HL-60 (cell line): ENCODE results near the gene LRSAM1.
A peak's percentile ranks its signal among the peaks of the same experiment; 100 is the strongest.

Experiments
- DNase-seq, 2 experiments: peaks; one replicate each; pipeline ENCODE4 v3.0.0-alpha.2; 2010 to 2020; ENCODE audit warnings: low read depth in 1 of 2, low spot score in 1 of 2
- H3K27ac ChIP-seq: fragments of 250-450 bp; sonication (Bioruptor Pico); replicated peaks from 2 replicates; pipeline ENCODE4 v1.5.1; 2020; ENCODE audit warnings: mild to moderate bottlenecking, moderate library complexity
- H3K27me3 ChIP-seq: fragments of 250-450 bp; sonication (Bioruptor Pico); 2 replicates; pipeline ENCODE4 v1.5.1; 2021; ENCODE audit warnings: mild to moderate bottlenecking, moderate library complexity; ENCODE audit not compliant: insufficient read depth, poor library complexity, severe bottlenecking
- H3K4me3 ChIP-seq: replicated peaks from 2 replicates; pipeline ENCODE4 v1.5.1; 2011; ENCODE audit warnings: mild to moderate bottlenecking, control low read depth, low read length; ENCODE audit not compliant: insufficient read depth
- CTCF ChIP-seq: IDR thresholded peaks from one replicate; pipeline ENCODE4 v1.5.1; 2011; ENCODE audit warnings: low read length, control low read depth, inconsistent platforms; ENCODE audit not compliant: insufficient read depth
- GABPA ChIP-seq: IDR thresholded peaks from 2 replicates; pipeline ENCODE4 v1.6.1; 2012; ENCODE audit warnings: low read depth
- POLR2AphosphoS5 ChIP-seq: IDR thresholded peaks from 2 replicates; pipeline ENCODE4 v1.6.1; 2012; ENCODE audit warnings: low read depth
- SPI1 ChIP-seq: IDR thresholded peaks from 2 replicates; pipeline ENCODE4 v1.6.1; 2012; ENCODE audit warnings: low read depth, mild to moderate bottlenecking, borderline replicate concordance
- TF ChIP-seq, protein P1 (sequence below): IDR thresholded peaks from 2 replicates; pipeline ENCODE4 v1.6.1; 2012; ENCODE audit warnings: low read depth; ENCODE audit not compliant: insufficient replicate concordance

LRSAM1 gene

DNA sequence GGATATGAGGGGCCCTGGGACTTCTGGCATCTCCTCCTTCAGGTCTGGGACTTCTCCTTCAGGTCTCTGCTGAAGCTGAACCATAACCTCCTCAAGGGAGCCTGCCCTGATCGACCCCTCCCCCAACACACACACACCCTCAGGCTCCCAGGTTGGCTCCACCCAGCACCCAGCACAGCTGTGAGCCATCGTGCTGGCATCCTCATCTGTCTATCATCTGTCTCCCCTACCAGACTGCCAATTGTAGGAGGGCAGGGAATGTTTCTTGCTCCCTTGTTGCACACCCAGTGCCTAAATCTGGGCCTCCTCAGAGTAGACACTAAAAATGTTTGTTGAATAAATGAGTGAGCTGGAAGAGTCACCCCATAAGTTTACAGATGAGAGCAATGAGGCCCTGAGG, 71.4 kb downstream of the LRSAM1 start:
- no peak overlapping the region for H3K4me3 ChIP-seq
- H3K27me3 ChIP-seq, result no peaks in the 10 kb centered on the region
- H3K27ac ChIP-seq, result no peak overlapping the region
- no peak for DNase-seq
- TF ChIP-seq GABPA (no peak), CTCF (no peak)

GRCh38 chr9:127523312-127523851, 72.1 kb downstream of the LRSAM1 start:
- no peaks in the 10 kb centered on the region for H3K27me3 ChIP-seq
- no peak overlapping the region for H3K27ac ChIP-seq
- H3K4me3 ChIP-seq, result no peak overlapping the region
- TF ChIP-seq CTCF, result peak; percentile 41
- no peak for TF ChIP-seq GABPA
- DNase-seq, result peak in 1 of 2 experiments; percentile 20

- DNase-seq, result no peak
- Histone ChIP-seq H3K27me3 (no peaks in the 10 kb centered on the region), H3K4me3 (no peak overlapping the region), H3K27ac (no peak overlapping the region)
- TF ChIP-seq POLR2AphosphoS5, result no peak
Observed at GRCh38 chr9:127524373-127524772, 73.1 kb downstream of the LRSAM1 start.

- no peak for TF ChIP-seq GABPA
- no peak for TF ChIP-seq SPI1
- TF ChIP-seq CTCF, result peak; percentile 70
- TF ChIP-seq POLR2AphosphoS5, result no peak
- TF ChIP-seq, protein P1, sequence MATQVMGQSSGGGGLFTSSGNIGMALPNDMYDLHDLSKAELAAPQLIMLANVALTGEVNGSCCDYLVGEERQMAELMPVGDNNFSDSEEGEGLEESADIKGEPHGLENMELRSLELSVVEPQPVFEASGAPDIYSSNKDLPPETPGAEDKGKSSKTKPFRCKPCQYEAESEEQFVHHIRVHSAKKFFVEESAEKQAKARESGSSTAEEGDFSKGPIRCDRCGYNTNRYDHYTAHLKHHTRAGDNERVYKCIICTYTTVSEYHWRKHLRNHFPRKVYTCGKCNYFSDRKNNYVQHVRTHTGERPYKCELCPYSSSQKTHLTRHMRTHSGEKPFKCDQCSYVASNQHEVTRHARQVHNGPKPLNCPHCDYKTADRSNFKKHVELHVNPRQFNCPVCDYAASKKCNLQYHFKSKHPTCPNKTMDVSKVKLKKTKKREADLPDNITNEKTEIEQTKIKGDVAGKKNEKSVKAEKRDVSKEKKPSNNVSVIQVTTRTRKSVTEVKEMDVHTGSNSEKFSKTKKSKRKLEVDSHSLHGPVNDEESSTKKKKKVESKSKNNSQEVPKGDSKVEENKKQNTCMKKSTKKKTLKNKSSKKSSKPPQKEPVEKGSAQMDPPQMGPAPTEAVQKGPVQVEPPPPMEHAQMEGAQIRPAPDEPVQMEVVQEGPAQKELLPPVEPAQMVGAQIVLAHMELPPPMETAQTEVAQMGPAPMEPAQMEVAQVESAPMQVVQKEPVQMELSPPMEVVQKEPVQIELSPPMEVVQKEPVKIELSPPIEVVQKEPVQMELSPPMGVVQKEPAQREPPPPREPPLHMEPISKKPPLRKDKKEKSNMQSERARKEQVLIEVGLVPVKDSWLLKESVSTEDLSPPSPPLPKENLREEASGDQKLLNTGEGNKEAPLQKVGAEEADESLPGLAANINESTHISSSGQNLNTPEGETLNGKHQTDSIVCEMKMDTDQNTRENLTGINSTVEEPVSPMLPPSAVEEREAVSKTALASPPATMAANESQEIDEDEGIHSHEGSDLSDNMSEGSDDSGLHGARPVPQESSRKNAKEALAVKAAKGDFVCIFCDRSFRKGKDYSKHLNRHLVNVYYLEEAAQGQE, result no peak
- H3K4me3 ChIP-seq, result no peak overlapping the region
- peak; percentile 26 to 28 for DNase-seq
- H3K27me3 ChIP-seq, result no peaks in the 10 kb centered on the region
- no peak overlapping the region for H3K27ac ChIP-seq
Observed at GRCh38 chr9:127525401-127526188, 74.3 kb downstream of the LRSAM1 start.

DNA sequence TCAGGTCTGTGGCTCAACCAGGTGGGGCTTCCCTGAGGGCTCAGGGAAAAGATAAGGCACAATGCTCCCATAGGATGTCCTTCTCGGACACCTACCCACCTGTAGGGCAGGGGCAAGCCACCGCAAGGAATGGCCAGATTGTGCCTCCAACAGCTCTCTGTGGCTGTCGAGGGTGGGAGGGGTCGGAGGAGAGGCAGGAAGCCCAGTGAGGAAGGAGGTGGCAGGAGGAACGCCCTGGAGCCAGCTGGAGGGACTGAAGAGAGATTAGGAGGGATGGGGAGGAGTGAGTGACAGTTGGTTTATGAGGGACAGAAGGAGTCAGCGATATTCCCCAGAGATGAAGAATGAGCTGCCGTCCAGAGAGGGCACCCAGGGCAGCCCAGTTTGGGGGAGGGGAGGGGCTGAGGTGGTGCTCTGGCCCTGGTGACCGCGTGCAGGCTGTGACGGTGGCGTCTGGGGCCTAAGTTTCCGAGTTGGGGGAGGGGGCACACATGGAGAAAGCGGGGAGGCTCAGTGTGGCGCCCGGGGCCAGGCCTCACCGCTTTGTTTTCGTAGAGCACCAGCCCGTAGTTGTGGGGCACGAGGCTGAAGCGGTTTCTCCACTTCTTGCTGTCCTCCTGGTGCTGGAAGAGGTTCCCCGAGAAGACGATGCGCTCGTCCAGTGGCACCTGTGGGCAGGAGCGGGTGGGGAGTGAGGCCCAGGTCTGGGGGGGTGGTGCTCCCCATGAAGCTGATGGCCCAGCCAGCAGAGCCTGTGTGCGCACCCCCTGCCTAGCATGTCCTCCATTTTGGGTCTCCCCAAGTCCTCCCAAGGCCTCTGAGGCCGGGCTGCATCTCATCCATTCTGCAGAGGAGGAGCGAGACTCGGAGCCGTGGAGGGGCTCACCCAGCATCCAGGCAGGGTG, 75.6 kb downstream of the LRSAM1 start:
- no peak for DNase-seq
- Histone ChIP-seq H3K27ac (no peak overlapping the region), H3K27me3 (no peaks in the 10 kb centered on the region), H3K4me3 (no peak overlapping the region)
- no peak for TF ChIP-seq GABPA
- no peak for TF ChIP-seq CTCF
- TF ChIP-seq SPI1, result no peak
- TF ChIP-seq, protein P1, result no peak
